HepG2 (cell line): ENCODE measurements around the gene LIF. TPM values are rescaled to one million over a fixed set of nuclear protein-coding genes. Genes with fewer than 3 reads are reported as not detected.

Source experiments
- ATRX ChIP-seq: sonication (generic); formaldehyde crosslinking; IDR thresholded peaks from 2 replicates; pipeline ENCODE4 v1.4.0; 2020; ENCODE audit warnings: missing genetic modification reagents, borderline replicate concordance
- CEBPB ChIP-seq: IDR thresholded peaks from 2 replicates; pipeline ENCODE4 v1.6.1; 2011; ENCODE audit warnings: low read depth, low read length, improper control_type of control experiment, borderline replicate concordance
- ERF ChIP-seq: IDR thresholded peaks from 2 replicates; pipeline ENCODE4 v1.6.1; 2018; ENCODE audit warnings: missing biosample characterization, missing genetic modification reagents
- FOSL2 ChIP-seq: sonication (generic); formaldehyde crosslinking; IDR thresholded peaks from 2 replicates; pipeline ENCODE4 v1.4.0; 2020; ENCODE audit warnings: missing genetic modification reagents
- FOXC1 ChIP-seq: sonication (generic); formaldehyde crosslinking; IDR thresholded peaks from 2 replicates; pipeline ENCODE4 v1.8.0; 2022; ENCODE audit warnings: mild to moderate bottlenecking, missing genetic modification reagents, borderline replicate concordance
- GABPB1 ChIP-seq: IDR thresholded peaks from 2 replicates; pipeline ENCODE4 v1.6.1; 2016; ENCODE audit warnings: mild to moderate bottlenecking, missing genetic modification reagents, moderate library complexity, missing compliant biosample characterization
- HNRNPLL ChIP-seq: fragments of 200-400 bp; formaldehyde crosslinking; IDR thresholded peaks from 2 replicates; pipeline ENCODE4 v1.6.1; 2017; ENCODE audit warnings: mild to moderate bottlenecking, low read depth, low read length; ENCODE audit not compliant: poor library complexity, severe bottlenecking
- KAT2B ChIP-seq: fragments of 150-350 bp; IDR thresholded peaks from 2 replicates; pipeline ENCODE4 v1.6.1; 2014; ENCODE audit warnings: low read depth, low read length, borderline replicate concordance
- POLR2AphosphoS5 ChIP-seq: IDR thresholded peaks from 2 replicates; pipeline ENCODE4 v1.6.1; 2012; ENCODE audit warnings: low read depth, low read length
- PRDM10 ChIP-seq: sonication (generic); formaldehyde crosslinking; IDR thresholded peaks from 2 replicates; pipeline ENCODE4 v1.4.0; 2020; ENCODE audit warnings: low read depth, missing genetic modification reagents
- RXRB ChIP-seq: IDR thresholded peaks from 2 replicates; pipeline ENCODE4 v1.6.1; 2016; ENCODE audit warnings: borderline replicate concordance, missing genetic modification reagents, missing compliant biosample characterization
- SIX4 ChIP-seq: sonication (generic); formaldehyde crosslinking; IDR thresholded peaks from 2 replicates; pipeline ENCODE4 v1.4.0; 2020; ENCODE audit warnings: missing genetic modification reagents
- TBL1XR1 ChIP-seq: fragments of 150-350 bp; IDR thresholded peaks from 2 replicates; pipeline ENCODE4 v1.6.1; 2014; ENCODE audit warnings: borderline replicate concordance, low read length; ENCODE audit not compliant: partially characterized antibody
- ZBTB7B ChIP-seq: sonication (generic); formaldehyde crosslinking; IDR thresholded peaks from 2 replicates; pipeline ENCODE4 v1.4.0; 2020; ENCODE audit warnings: missing genetic modification reagents
- ZFP1 ChIP-seq: IDR thresholded peaks from 2 replicates; pipeline ENCODE4 v1.6.1; 2016
- ZKSCAN8 ChIP-seq: IDR thresholded peaks from 2 replicates; pipeline ENCODE4 v1.6.1; 2016; ENCODE audit warnings: borderline replicate concordance, missing genetic modification reagents, missing compliant biosample characterization
- ZNF207 ChIP-seq: fragments of 450-650 bp; IDR thresholded peaks from 2 replicates; pipeline ENCODE4 v1.6.1; 2016; ENCODE audit warnings: antibody characterized with exemption, borderline replicate concordance
- ZNF501 ChIP-seq: sonication (generic); formaldehyde crosslinking; IDR thresholded peaks from 2 replicates; pipeline ENCODE4 v1.5.1; 2020; ENCODE audit warnings: mild to moderate bottlenecking, moderate library complexity, missing genetic modification reagents
- ZNF660 ChIP-seq: sonication (generic); formaldehyde crosslinking; IDR thresholded peaks from 2 replicates; pipeline ENCODE4 v1.5.1; 2020; ENCODE audit warnings: mild to moderate bottlenecking, low read depth, missing genetic modification reagents, borderline replicate concordance
- ZNF761 ChIP-seq: sonication (generic); formaldehyde crosslinking; conservative IDR thresholded peaks from 2 replicates; pipeline ENCODE4 v1.4.0; 2020; ENCODE audit warnings: mild to moderate bottlenecking, missing genetic modification reagents
- ZNF780A ChIP-seq: sonication (generic); formaldehyde crosslinking; IDR thresholded peaks from 2 replicates; pipeline ENCODE4 v1.8.0; 2022; ENCODE audit warnings: mild to moderate bottlenecking, missing genetic modification reagents, moderate library complexity
- ZNF792 ChIP-seq: IDR thresholded peaks from 2 replicates; pipeline ENCODE4 v1.6.1; 2016
- polyA plus RNA-seq, 8 experiments: library from polyadenylated mRNA; depleted of rRNA in 3 of 8; stranded (reverse) in 7 of 8; unstranded in 1 of 8; fragments of >200 nt; fragmentation: Illumina TruSeq in 4 of 8; extraction: Trizol in 4 of 8; gene quantifications; 2 replicates each; pipeline versions ENCODE4 v1.2.1 to v1.2.3, GENCODE V29; 2011 to 2016; ENCODE audit warnings: low read depth in 4 of 8, missing spikeins in 1 of 8, mixed read lengths in 1 of 8; ENCODE audit not compliant: insufficient read depth in 1 of 8
- total RNA-seq, 5 experiments: library from RNA; depleted of rRNA; stranded (reverse); fragments of >200 nt; fragmentation: Illumina TruSeq; extraction: Trizol; gene quantifications; 2 replicates each; pipeline ENCODE4 v1.2.3, GENCODE V29; 2016; ENCODE audit warnings: low read depth in 1 of 5
- TF ChIP-seq, protein P1 (sequence below): IDR thresholded peaks from 2 replicates; pipeline ENCODE4 v1.6.1; 2016; ENCODE audit warnings: low read depth

Gene LIF
- total and polyA plus RNA-seq, 2 of the 13 experiments (the other 11 are each of a cell fraction or from before 2014, with no cell fraction given) = 3.6 to 8.5 TPM

DNA sequence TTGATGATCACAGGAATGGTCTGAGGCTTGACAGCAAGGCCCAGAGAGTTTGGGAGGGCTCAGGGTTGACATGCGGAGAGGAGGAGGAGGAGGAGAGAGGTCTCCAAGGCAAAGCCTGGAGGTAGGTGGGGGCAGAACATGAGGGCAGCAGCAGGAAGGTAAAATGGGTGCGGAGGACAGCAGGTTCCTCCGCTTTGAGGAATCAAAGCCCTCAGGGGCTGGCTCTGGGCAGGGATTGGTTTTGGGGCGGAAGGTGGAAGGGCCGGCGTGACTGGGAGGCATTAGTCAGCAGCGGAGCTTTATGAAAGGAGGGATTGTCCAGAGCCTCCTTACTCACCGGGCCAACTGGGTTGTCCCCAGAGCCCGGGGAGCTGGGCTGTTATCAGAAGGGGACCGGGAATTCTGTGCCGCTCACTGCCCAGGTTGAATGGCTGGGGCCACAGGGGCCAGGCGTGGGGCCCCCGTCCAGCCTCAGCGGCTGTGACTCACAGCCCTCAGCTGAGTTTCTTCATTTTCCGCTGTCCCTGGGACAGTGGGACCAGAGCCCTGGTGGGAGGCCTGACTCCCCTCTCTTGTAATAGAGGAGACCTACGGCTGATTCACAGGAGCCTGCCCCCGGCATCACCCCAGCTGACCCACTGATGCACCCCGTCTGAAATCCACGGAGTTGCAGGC is 36.2 kb downstream of the LIF start (continued):
- no peak for TF ChIP-seq CEBPB
- peak; percentile 19; the same call in 1 of the 2 replicates for TF ChIP-seq SIX4 (CRISPR knock-in tag)
- TF ChIP-seq ZNF780A (CRISPR knock-in tag) = no peak
- no peak for TF ChIP-seq ZFP1 (CRISPR knock-in tag)
- peak; percentile 62 for TF ChIP-seq ZNF792
- peak; percentile 67 for TF ChIP-seq ERF (CRISPR knock-in tag)
- peak; percentile 94 for TF ChIP-seq FOSL2 (CRISPR knock-in tag)
- TF ChIP-seq ZNF660 (CRISPR knock-in tag) = no peak
- no peak for TF ChIP-seq KAT2B
- no peak for TF ChIP-seq FOXC1 (CRISPR knock-in tag)
- TF ChIP-seq GABPB1 (CRISPR knock-in tag) = peak; percentile 44
- no peak for TF ChIP-seq ATRX (CRISPR knock-in tag)
- TF ChIP-seq HNRNPLL = peak; percentile 62
- TF ChIP-seq, protein P1, sequence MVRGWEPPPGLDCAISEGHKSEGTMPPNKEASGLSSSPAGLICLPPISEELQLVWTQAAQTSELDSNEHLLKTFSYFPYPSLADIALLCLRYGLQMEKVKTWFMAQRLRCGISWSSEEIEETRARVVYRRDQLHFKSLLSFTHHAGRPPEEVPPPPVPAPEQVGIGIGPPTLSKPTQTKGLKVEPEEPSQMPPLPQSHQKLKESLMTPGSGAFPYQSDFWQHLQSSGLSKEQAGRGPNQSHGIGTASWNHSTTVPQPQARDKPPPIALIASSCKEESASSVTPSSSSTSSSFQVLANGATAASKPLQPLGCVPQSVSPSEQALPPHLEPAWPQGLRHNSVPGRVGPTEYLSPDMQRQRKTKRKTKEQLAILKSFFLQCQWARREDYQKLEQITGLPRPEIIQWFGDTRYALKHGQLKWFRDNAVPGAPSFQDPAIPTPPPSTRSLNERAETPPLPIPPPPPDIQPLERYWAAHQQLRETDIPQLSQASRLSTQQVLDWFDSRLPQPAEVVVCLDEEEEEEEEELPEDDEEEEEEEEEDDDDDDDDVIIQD (CRISPR knock-in tag) = 0 out of 2 replicates have a peak, but pooled peaks have one; percentile 14
- peak; percentile 55; the same call in 1 of the 2 replicates for TF ChIP-seq RXRB (CRISPR knock-in tag)
- no peak for TF ChIP-seq ZNF207
- TF ChIP-seq PRDM10 (CRISPR knock-in tag) = no peak
- peak; percentile 33; the same call in 1 of the 2 replicates for TF ChIP-seq ZNF501 (CRISPR knock-in tag)
- TF ChIP-seq TBL1XR1 = no peak
- 0 out of 2 replicates have a peak, but pooled peaks have one; percentile 48 for TF ChIP-seq ZBTB7B (CRISPR knock-in tag)
- TF ChIP-seq ZNF761 = no peak
- peak; percentile 61; the same call in 1 of the 2 replicates for TF ChIP-seq ZKSCAN8 (CRISPR knock-in tag)
- TF ChIP-seq POLR2AphosphoS5 = no peak
